ENCODE measurements around the gene ZNF512B. TPM values are rescaled to one million over a fixed set of nuclear protein-coding genes. Genes with fewer than 3 reads are reported as not detected.

Gene ZNF512B
- polyA plus RNA-seq, 4 donors: 21.4 to 36.0 (median 29.4) TPM

Other genes with a start within 250 kb of the ZNF512B start
- gene LIME1, start 233.3 kb downstream of the ZNF512B start, polyA plus RNA-seq (ENCODE audit: insufficient read length in 4 of 4): 10 to 100 TPM in 3 of 4 donors, 1 to 10 TPM in 1; 3.4 to 17.9 (median 12.8) TPM
- 100 to 1,000 TPM in 3 of 4 donors, 10 to 100 TPM in 1; 74.0 to 144 (median 117) TPM for gene SLC2A4RG, start 230.2 kb downstream of the ZNF512B start, polyA plus RNA-seq (ENCODE audit: insufficient read length in 4 of 4)
- gene ZBTB46, start 138.7 kb downstream of the ZNF512B start, polyA plus RNA-seq (ENCODE audit: insufficient read length in 4 of 4): 10 to 100 TPM; 13.9 to 25.7 (median 20.6) TPM
- gene ABHD16B, start 108.4 kb downstream of the ZNF512B start, polyA plus RNA-seq (ENCODE audit: insufficient read length in 4 of 4): not detected
- gene TPD52L2, start 104.7 kb downstream of the ZNF512B start, polyA plus RNA-seq (ENCODE audit: insufficient read length in 4 of 4): 10 to 100 TPM; 82.9 to 96.6 (median 95.2) TPM
- gene DNAJC5, start 74.8 kb downstream of the ZNF512B start, polyA plus RNA-seq (ENCODE audit: insufficient read length in 4 of 4): 10 to 100 TPM; 26.5 to 38.5 (median 32.2) TPM
- 10 to 100 TPM; 36.6 to 76.7 (median 57.0) TPM for gene UCKL1, start 13.5 kb downstream of the ZNF512B start, polyA plus RNA-seq (ENCODE audit: insufficient read length in 4 of 4)
- gene SAMD10, start 9.7 kb upstream of the ZNF512B start, polyA plus RNA-seq (ENCODE audit: insufficient read length in 4 of 4): 10 to 100 TPM in 2 of 4 donors, 1 to 10 TPM in 2; 6.8 to 14.2 (median 9.6) TPM
- 10 to 100 TPM; 86.0 to 95.4 (median 92.7) TPM for gene PRPF6, start 11.2 kb upstream of the ZNF512B start, polyA plus RNA-seq (ENCODE audit: insufficient read length in 4 of 4)
- 1 to 10 TPM in 3 of 4 donors, under 1 TPM in 1; 0.35 to 1.8 (median 1.4) TPM for gene C20orf204, start 66.3 kb upstream of the ZNF512B start, polyA plus RNA-seq (ENCODE audit: insufficient read length in 4 of 4)
- 10 to 100 TPM in 3 of 4 donors, 1 to 10 TPM in 1; 7.1 to 17.0 (median 12.6) TPM for gene SOX18, start 79.7 kb upstream of the ZNF512B start, polyA plus RNA-seq (ENCODE audit: insufficient read length in 4 of 4)
- gene TCEA2, start 93.3 kb upstream of the ZNF512B start, polyA plus RNA-seq (ENCODE audit: insufficient read length in 4 of 4): 10 to 100 TPM; 69.8 to 99.8 (median 96.4) TPM
- 1 to 10 TPM; 5.7 to 8.3 (median 7.1) TPM for gene RGS19, start 109.6 kb upstream of the ZNF512B start, polyA plus RNA-seq (ENCODE audit: insufficient read length in 4 of 4)
- 1 to 10 TPM in 3 of 4 donors, under 1 TPM in 1; 0.85 to 1.4 (median 1.2) TPM for gene OPRL1, start 110.2 kb upstream of the ZNF512B start, polyA plus RNA-seq (ENCODE audit: insufficient read length in 4 of 4)
- under 1 TPM in 2 of 4 donors, not detected in 2; 0.27 to 0.29 TPM for gene LKAAEAR1, start 114.5 kb upstream of the ZNF512B start, polyA plus RNA-seq (ENCODE audit: insufficient read length in 4 of 4)
- not detected for gene NPBWR2, start 137.6 kb upstream of the ZNF512B start, polyA plus RNA-seq (ENCODE audit: insufficient read length in 4 of 4)
- under 1 TPM; 0.21 to 0.76 (median 0.44) TPM for gene MYT1, start 194.5 kb upstream of the ZNF512B start, polyA plus RNA-seq (ENCODE audit: insufficient read length in 4 of 4)

All from left renal cortex interstitium (tissue), 4 donors.